ENCODE measurements around the gene PPP2R3B. TPM values are rescaled to one million over a fixed set of nuclear protein-coding genes. Genes with fewer than 3 reads are reported as not detected.

Gene PPP2R3B
- total and polyA plus RNA-seq, 2 of the 13 experiments (the other 11 are each of a cell fraction or from before 2014, with no cell fraction given), result 17.0 to 21.4 TPM

- TF ChIP-seq ZMYM4 (CRISPR knock-in tag; IDR thresholded peaks at IDR 0.05) (peak; percentile 77; the same call in 1 of the 2 replicates), ZNF407 (CRISPR knock-in tag; IDR thresholded peaks at IDR 0.05; ENCODE audit: not compliant biosample characterization) (peak; percentile 82), ZBTB10 (CRISPR knock-in tag; IDR thresholded peaks at IDR 0.05; ENCODE audit: borderline replicate concordance) (peak; percentile 49; the same call in 1 of the 2 replicates), CTCF (CRISPR knock-in tag; IDR thresholded peaks at IDR 0.05) (peak; percentile 23), ZNF280D (CRISPR knock-in tag; IDR thresholded peaks at IDR 0.05) (peak; percentile 75; the same call in 1 of the 2 replicates), ZBTB1 (CRISPR knock-in tag; IDR thresholded peaks at IDR 0.05; ENCODE audit: borderline replicate concordance) (no peak), TBP (CRISPR knock-in tag; IDR thresholded peaks at IDR 0.05) (0 out of 2 replicates have a peak, but pooled peaks have one; percentile 76), ZNF10 (CRISPR knock-in tag; IDR thresholded peaks at IDR 0.05; ENCODE audit: borderline replicate concordance, low read depth) (no peak), E2F5 (CRISPR knock-in tag; conservative IDR thresholded peaks at IDR 0.05) (peak; percentile 96)
Measured at GRCh38 chrX:386768-387575, at the start of gene PPP2R3B (continued).

Measured in HepG2 (cell line).